NCI-H2196 (cell line): ENCODE data around the gene MRPL43.
"Not testable (repeated sequence)": the region's sequence is repeated elsewhere in the genome, so short reads cannot be mapped to it uniquely, and the experiment has no call there.

Source experiments
- DNase-seq: peaks from one replicate; lab custom pipeline; 2025; ENCODE audit not compliant: unreplicated experiment; lab: John Stamatoyannopoulos, UW

The MRPL43 gene

GRCh38 chr10:100986952-100987684, at the start of gene MRPL43, which contains the start of gene TWNK:
Gene MRPL43 (minus strand): TSS chr10:100987497. CDS start chr10:100987443, 54 bp downstream.
Gene TWNK (plus strand): TSS chr10:100987543. CDS start chr10:100988211, 668 bp downstream.
- peak; percentile 54 for DNase-seq

DNA sequence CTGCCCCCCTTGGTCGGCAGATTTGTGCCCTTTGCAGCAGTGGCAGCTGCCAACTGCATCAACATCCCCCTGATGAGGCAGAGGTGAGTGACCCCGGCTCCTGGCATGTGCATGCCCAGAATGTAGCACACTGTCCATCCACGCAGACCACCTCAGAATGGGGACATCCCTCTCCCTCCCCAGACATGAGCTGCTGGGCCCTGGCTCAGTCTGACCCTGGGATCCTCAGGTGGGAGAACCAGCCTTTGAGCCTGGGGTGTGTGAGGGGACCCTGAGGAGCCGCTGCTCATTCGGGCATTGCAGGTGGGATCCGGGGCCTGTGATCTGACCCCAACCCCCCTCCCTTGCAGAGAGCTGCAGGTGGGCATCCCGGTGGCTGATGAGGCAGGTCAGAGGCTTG, 49.4 kb upstream of the MRPL43 start:
- DNase-seq, result no peak

GRCh38 chr10:101035916-101036702, 48.8 kb upstream of the MRPL43 start:
- no peak for DNase-seq

- DNase-seq, result no peak
These were observed 48.0 kb upstream of the MRPL43 start for GRCh38 chr10:101035314-101035713.

DNA sequence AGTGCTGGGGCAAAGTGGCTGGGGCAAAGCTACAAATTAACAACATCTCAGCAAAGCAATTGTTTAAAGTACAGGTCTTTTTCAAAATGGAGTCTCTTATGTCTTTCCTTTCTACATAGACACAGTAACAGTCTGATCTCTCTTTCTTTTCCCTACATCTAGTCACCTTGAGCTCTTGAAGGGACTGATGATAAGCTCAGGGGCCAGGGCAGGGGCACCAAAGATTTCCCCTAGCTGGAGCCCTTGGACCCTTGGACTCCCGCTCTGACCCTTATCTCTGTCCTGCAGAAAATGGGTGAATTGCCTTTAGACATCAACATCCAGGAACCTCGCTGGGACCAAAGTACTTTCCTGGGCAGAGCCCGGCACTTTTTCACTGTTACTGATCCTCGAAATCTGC, 47.1 kb upstream of the MRPL43 start:
- not testable (repeated sequence) for DNase-seq

GRCh38 chr10:101033276-101033675, 46.0 kb upstream of the MRPL43 start:
- DNase-seq, result no peak

DNA sequence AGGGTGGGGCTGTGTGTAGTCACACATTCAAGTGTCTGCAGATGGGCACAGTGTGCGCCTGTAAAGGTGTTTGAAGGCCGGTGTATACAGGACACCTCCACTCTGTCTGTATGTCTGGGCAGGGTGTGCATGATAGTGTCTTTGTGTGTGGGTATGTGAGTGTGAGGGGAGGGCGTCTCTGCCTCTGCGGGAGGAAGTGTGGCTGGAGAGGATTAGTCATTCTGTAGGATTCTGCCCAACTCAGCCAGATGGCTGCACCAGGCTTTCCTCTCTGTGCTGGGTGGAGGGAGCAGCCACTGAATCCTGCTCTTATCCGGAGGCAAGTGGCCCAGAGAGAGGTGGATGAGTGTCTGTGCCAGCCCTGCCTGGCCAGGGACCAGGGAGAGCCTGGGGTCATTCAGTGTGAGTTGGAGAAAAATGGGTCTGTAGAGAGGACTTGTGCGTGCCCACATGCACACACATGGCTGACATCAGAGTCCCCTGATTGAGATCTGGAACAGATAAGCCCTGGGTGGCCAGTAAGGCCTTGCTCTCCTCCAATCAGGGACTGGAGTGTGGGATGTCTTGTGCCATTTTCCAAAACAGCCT, 45.4 kb upstream of the MRPL43 start:
- peak; percentile 37 for DNase-seq

DNA sequence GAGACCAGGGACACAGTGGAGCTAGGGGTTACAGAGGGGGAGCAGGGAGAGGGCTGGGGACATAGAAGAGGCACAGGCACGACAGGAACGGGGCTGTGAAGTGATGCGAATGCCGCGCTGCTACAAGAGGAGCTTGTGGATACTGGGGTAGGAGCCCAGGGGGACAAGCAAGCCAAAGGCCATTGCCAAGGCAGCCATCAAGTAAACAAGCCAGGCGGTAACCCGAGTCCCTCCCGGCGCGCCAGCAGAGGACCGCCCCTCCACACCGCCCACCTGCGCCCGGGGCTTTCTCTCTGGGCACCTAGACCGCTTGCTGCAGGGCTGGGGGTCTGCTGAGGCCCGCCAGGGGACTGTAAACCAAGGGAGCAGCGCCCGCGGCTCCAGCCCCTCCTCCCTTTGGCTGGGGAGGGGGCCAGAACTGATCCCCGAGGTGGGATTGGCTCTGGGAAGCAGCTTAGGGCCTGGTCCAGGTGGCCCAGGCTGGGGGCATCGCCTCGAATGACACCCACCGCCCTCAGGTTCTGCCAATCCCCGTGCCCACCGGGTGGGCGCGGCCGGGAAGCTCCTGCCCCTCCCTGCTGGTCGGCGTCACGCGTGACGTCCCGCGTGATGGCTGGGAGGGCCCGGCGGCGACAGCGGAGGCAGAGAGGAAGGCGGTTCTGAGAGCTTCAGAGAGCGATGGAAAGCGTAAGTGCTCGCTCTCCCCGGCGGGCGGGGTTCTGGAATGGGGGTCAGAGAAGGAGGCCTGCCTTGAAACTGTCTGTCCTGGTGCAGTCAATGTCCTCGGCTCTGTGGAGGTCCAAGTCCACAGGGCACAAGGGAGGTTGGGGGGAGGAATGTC, 44.7 kb upstream of the MRPL43 start:
- no peak for DNase-seq

GRCh38 chr10:101031128-101031795, 44.0 kb upstream of the MRPL43 start, which contains the start of the genes PDZD7 and SFXN3:
Gene PDZD7 (minus strand): TSS chr10:101031129. CDS start chr10:101030219, 910 bp downstream.
Gene SFXN3 (plus strand): TSS chr10:101031234. CDS start chr10:101034695, 3,461 bp downstream.
- DNase-seq, result peak; percentile 78

- no peak for DNase-seq
These were observed 43.3 kb upstream of the MRPL43 start for GRCh38 chr10:101030496-101031127.

GRCh38 chr10:101029520-101030295, 42.4 kb upstream of the MRPL43 start:
- DNase-seq, result no peak

DNA sequence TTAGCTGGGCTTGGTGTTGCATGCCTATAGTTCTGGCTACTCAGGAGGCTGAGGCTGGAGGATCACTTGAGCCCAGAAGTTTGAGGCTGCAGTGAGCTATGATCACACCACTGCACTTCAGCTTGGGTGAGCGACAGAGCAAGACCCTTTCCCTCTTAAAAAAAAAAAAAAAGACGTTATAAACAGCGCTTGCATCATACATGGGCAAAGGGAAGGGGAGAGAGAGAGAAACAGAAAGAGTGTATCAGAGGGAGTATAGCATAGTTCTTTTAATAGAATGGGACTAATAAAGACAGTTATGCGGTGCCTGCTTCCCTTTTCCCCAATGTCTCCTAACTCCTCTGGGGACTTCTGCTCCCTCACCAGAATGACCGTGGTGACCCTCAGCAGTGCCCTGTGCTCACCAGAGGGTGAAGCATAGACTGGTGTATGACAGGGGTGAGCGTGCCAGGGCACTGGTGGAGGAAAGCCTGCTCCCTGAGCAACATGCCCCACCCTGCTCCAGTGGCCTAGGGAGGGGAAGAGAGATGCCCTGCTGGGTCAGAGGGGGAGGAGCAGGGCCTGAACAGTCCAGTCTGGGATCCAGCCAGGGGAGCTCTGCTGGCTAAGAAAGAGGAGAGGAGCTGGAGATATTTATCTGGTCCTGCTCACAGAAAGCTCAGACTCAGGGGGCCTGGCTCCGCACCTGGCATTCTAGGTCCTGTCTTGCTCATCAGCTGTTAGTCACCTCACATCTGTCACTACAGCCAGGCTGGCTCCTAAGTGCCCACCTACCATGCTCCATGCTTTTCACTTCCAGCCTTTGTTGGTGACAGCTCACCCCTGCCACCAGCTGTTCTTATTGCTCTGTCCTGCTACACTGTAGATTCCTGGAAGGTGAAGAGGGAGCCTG, 41.4 kb upstream of the MRPL43 start:
- DNase-seq, result no peak

DNA sequence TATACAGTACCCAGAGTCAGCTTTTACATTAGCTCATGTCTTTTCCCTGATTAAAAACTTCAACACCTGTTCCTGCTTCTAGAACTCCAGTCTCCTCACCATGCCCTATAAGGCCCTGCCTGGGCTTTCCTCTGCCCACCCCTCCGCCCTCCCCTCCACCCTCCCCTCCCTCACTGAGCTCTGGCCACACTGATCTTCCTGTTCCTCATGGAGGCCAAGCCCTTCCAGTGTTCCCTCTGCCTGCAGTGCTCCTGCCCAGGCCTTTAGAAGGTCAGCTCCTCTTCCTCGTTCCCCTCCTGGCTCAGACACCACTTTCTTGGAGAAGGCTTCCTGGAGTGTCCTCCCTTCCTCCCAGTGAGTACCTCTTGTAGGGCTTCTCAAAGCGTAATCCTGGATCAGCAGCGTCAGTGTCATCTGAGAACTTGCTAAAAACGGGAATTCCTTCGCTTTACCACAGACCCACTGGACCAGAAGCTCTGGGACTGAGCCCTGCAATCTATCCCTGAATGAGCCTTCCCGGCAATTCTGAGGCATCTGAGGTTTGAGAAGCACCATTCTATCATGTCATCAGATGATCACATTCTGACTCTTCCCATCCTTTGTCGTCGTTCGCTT, 39.9 kb upstream of the MRPL43 start:
- DNase-seq, result no peak

DNA sequence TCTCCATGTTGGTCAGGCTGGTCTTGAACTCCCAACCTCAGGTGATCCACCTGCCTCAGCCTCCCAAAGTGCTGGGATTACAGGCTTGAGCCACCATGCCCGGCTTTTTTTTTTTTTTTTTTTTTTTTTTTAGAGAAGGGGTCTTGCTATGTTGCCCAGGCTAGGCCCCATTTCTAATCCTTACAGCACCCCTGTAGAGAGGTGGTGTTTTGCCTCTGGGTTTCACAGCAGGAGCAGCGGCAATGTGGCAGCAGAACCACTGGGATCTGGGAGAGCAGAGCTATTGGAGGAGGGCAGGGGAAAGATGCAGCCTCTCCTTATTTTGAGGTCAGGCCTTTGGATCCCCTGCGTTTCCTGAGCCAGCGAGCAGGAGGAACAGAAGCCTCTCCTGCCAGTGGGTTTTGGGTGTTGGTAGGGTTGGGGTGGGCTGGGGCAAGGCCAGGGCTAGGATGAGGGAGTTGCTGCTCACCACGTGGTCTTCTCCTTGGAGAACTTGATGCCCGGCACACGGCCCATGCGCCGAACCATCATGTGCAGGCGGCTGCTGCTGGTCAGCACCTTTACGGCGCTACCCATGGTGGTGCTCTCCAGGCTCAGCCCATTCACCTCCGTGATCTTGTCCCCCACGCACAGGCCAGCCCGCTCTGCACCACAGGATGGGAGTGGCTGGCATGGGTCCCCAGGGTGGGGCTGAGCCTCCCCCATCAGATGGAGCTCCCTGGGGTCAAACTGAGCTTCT, 35.8 kb upstream of the MRPL43 start:
- DNase-seq, result no peak

GRCh38 chr10:101021692-101022251, 34.5 kb upstream of the MRPL43 start:
- no peak for DNase-seq

DNA sequence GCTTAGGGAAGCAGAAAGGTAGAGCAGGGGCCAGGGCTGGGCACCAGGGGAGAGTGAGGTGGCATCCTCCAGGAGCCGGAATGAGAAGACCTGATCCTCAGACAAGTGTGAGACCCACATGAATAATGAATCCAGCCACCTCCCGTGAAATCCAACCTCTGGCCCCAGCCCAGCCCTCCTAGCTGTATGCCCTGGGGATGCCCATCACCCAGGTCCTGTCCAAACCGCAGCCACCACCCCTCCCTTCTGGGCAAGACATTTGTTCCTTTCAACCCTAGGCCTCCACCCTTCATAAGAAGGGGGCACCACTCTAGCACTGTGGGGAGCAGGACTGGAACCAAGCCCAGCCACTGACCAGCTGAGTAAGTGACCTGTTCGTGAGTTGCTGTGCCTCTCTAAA, 33.9 kb upstream of the MRPL43 start:
- no peak for DNase-seq
